Stimulated activated naive B cell treated with anti-CD40 and anti-IgM and Interleukin-4, amounts not matched to agents 10 μg/mL and 1 μg/mL and 100 μg/mL, for 72 hours (primary cell): ENCODE data around the gene CEP85.
A peak's percentile ranks its signal among the peaks of the same experiment; 100 is the strongest.
"Not testable (repeated sequence)": the region's sequence is repeated elsewhere in the genome, so short reads cannot be mapped to it uniquely, and the experiment has no call there.

Source experiments
- ATAC-seq, 2 donors: fragments of 150-1000 bp; cut with Tn5 transposase; replicated peaks; 2 replicates each; pipeline ENCODE4 v1.10.0; 2021; ENCODE audit warnings: moderate library complexity in 1 of 2
- DNase-seq: peaks from one replicate; pipeline ENCODE4 v3.0.0; 2021
- H3K27ac Mint-ChIP-seq: one replicate; pipeline ENCODE4 v1.8.0; 2022; ENCODE audit warnings: mild to moderate bottlenecking, mixed read lengths
- H3K27me3 Mint-ChIP-seq, 2 donors: one replicate each; pipeline ENCODE4 v1.8.0; 2022; ENCODE audit warnings: mixed read lengths in 2 of 2
- H3K36me3 Mint-ChIP-seq, 2 donors: one replicate each; pipeline ENCODE4 v1.8.0; 2022; ENCODE audit warnings: mixed read lengths in 2 of 2, mild to moderate bottlenecking in 1 of 2
- H3K4me1 Mint-ChIP-seq, 2 donors: one replicate each; pipeline ENCODE4 v1.8.0; 2022; ENCODE audit warnings: mixed read lengths in 2 of 2, mild to moderate bottlenecking in 1 of 2
- H3K4me3 Mint-ChIP-seq, 2 donors: one replicate each; pipeline ENCODE4 v1.8.0; 2022; ENCODE audit warnings: mild to moderate bottlenecking in 2 of 2, mixed read lengths in 2 of 2, moderate library complexity in 1 of 2
- H3K9me3 Mint-ChIP-seq, 2 donors: one replicate each; pipeline ENCODE4 v1.8.0; 2022; ENCODE audit warnings: mixed read lengths in 2 of 2, mild to moderate bottlenecking in 1 of 2

CEP85 gene

GRCh38 chr1:26297057-26297790 lies 63.2 kb downstream of the CEP85 start:
- H3K4me3 Mint-ChIP-seq = no peak overlapping the region
- H3K27ac Mint-ChIP-seq = peak overlapping the region; percentile 31
- no peaks in the 10 kb centered on the region for H3K27me3 Mint-ChIP-seq
- H3K36me3 Mint-ChIP-seq = peaks cover 24 to 32% of the 10 kb centered on the region in 2 donors
- peaks cover 36 to 45% of the 10 kb centered on the region in 2 donors for H3K4me1 Mint-ChIP-seq
- DNase-seq = no peak
- ATAC-seq = no peak
- H3K9me3 Mint-ChIP-seq = no peaks in the 10 kb centered on the region

GRCh38 chr1:26297791-26298124 lies 63.8 kb downstream of the CEP85 start:
- Mint-ChIP-seq H3K36me3 (peaks cover 23 to 28% of the 10 kb centered on the region in 2 donors), H3K4me1 (peaks cover 35 to 40% of the 10 kb centered on the region in 2 donors), H3K27ac (no peak overlapping the region), H3K27me3 (no peaks in the 10 kb centered on the region), H3K4me3 (no peak overlapping the region), H3K9me3 (no peaks in the 10 kb centered on the region)
- DNase-seq (no peak), ATAC-seq (no peak)

DNA sequence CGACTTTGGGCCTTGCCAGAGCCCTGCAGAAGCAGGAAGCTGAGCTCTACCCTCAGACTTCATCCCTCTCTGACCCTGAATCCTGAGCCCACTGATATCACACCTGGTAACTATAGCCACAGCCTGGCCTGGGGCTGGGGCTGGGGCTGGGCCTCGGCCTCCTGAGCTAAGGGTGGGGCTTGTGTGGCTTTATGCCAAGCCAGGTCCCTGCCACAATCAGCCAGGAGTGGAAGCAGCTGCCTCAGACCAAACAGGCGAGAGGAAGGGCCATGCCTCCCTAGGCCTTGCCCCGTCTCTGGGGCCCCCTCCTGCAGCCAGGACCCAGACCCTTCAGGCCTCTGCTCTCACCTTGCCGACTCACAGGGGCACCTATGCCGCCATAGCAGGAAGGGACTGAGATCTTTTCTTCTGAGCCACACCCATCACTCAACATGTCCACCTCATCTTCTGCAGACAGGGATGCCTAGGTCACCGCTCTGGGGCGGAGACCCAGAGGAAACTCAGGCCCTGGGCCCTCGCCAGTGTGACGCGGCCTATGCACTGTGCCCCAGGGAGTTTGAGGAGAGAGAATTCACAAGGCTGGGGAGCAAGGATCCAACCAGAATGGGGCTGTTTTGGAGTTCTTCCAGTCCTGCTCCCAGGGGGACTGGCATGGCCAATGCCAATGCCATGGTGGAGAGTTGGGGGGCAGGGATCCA lies 66.7 kb downstream of the CEP85 start:
- Mint-ChIP-seq H3K27ac (peak overlapping the region; percentile 67), H3K4me1 (peaks cover 29 to 34% of the 10 kb centered on the region in 2 donors), H3K27me3 (no peaks in the 10 kb centered on the region), H3K9me3 (no peaks in the 10 kb centered on the region), H3K4me3 (no peak overlapping the region), H3K36me3 (peaks cover 18 to 20% of the 10 kb centered on the region in 2 donors)
- DNase-seq = no peak
- no peak for ATAC-seq

- H3K36me3 Mint-ChIP-seq = peaks cover 10 to 13% of the 10 kb centered on the region in 2 donors
- no peak overlapping the region for H3K4me3 Mint-ChIP-seq
- DNase-seq = no peak
- peaks cover 36 to 51% of the 10 kb centered on the region in 2 donors for H3K4me1 Mint-ChIP-seq
- no peak for ATAC-seq
- no peak overlapping the region for H3K27ac Mint-ChIP-seq
- no peaks in the 10 kb centered on the region for H3K9me3 Mint-ChIP-seq
- no peaks in the 10 kb centered on the region for H3K27me3 Mint-ChIP-seq
Measured at GRCh38 chr1:26302733-26303405, 68.9 kb downstream of the CEP85 start.

DNA sequence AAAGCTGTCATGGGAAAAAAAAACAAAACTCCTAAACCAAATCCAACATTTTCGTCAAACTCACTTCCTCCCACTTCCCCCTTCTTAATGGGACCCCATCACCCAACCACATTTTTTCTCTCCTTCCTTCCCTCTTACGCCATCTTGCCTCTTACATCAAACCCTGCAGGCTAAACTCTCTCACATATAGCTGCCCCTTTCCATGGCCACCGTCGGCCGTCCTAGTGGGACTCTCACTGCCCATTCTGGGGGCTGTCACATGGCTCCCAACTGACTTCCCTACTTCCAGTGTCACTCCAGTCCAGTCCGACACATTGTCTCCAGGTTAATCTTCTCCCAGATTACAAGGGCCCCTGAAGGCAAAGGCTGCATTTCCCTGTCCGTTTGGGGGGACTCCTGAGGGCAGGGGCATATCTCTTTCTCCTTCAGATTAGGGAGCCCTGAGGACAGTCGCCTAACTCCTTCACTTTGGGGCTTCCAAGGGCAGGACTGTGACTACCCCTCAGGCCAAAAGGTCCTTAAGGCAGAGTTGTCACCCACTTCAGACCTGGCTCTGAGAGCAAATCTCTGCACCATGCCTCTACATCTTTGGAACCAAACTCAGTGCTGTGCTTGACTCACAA lies 71.8 kb downstream of the CEP85 start:
- H3K9me3 Mint-ChIP-seq = no peaks in the 10 kb centered on the region
- peak overlapping the region; percentile 99 for H3K27ac Mint-ChIP-seq
- ATAC-seq = peak in 1 of 2 donors; percentile 1
- peaks cover 4% of the 10 kb centered on the region in 2 donors for H3K36me3 Mint-ChIP-seq
- H3K4me3 Mint-ChIP-seq = peak overlapping the region; percentile 95 to 100
- no peaks in the 10 kb centered on the region for H3K27me3 Mint-ChIP-seq
- peaks cover 23 to 36% of the 10 kb centered on the region in 2 donors for H3K4me1 Mint-ChIP-seq
- DNase-seq = no peak

DNA sequence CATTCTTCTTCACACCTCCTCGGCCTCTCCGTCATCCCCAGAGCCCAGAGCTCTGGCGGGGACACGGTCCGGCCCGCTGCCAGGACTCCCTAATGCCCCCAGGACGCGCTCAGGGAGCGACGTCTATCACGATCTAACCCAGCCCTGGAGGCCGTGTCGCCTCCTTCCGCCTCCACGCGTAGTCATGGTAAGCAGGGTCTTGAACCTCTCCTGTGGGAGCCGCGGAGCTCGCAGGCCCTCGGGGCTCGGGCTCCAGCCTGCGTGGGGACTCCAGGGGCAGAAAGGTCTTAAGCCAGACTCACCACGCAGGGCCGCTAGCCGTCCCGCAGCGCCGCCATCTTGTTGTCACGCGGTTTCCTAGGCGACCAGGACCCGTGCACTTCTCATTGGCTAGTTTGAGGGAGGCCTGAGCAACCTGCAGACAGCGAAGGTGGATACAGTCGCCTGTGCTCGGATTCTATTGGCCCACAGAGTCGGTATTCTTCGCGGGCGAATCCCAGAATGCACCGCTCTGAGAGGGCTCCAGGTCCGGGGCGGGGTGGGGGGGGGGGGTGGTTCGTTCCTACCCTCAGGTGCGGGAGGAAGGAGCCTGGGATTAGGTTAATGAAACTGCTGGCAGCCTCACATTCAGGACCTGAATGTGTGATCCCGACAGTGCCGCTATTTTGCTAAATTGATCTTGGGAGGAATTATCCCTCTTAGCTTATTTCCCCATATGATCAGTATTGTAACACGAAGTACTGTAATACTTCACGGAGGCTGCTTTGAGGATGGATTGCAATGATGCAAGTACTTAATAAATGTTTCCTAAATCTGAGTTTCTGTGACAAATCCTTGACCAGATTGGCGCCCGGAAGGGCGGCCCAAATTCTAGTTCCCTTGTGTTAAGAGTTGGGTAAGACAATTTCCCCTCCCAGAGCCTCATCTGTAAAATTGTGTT lies 72.6 kb downstream of the CEP85 start, which contains the start of gene UBXN11:
TSS of gene UBXN11 (minus strand) at position 347 of the 940 bp plus-strand sequence. CDS start 3,753 bp downstream, outside the sequence.
- peak; percentile 91 for DNase-seq
- no peaks in the 10 kb centered on the region for H3K27me3 Mint-ChIP-seq
- peak within 1 kb of the TSS; percentile 95 to 100 for H3K4me3 Mint-ChIP-seq
- H3K36me3 Mint-ChIP-seq = no peaks in the 10 kb centered on the region
- peaks cover 20 to 29% of the 10 kb centered on the region in 2 donors for H3K4me1 Mint-ChIP-seq
- H3K9me3 Mint-ChIP-seq = no peaks in the 10 kb centered on the region
- peak within 1 kb of the TSS; percentile 99 for H3K27ac Mint-ChIP-seq
- peak; percentile 100 for ATAC-seq

- Mint-ChIP-seq H3K27me3 (no peaks in the 10 kb centered on the region), H3K27ac (peak overlapping the region; percentile 81), H3K36me3 (no peaks in the 10 kb centered on the region), H3K9me3 (no peaks in the 10 kb centered on the region), H3K4me3 (peak overlapping the region; percentile 64 to 100), H3K4me1 (peaks cover 26 to 37% of the 10 kb centered on the region in 2 donors)
- DNase-seq (no peak), ATAC-seq (no peak)
Measured at GRCh38 chr1:26307363-26307781, 73.4 kb downstream of the CEP85 start.

DNA sequence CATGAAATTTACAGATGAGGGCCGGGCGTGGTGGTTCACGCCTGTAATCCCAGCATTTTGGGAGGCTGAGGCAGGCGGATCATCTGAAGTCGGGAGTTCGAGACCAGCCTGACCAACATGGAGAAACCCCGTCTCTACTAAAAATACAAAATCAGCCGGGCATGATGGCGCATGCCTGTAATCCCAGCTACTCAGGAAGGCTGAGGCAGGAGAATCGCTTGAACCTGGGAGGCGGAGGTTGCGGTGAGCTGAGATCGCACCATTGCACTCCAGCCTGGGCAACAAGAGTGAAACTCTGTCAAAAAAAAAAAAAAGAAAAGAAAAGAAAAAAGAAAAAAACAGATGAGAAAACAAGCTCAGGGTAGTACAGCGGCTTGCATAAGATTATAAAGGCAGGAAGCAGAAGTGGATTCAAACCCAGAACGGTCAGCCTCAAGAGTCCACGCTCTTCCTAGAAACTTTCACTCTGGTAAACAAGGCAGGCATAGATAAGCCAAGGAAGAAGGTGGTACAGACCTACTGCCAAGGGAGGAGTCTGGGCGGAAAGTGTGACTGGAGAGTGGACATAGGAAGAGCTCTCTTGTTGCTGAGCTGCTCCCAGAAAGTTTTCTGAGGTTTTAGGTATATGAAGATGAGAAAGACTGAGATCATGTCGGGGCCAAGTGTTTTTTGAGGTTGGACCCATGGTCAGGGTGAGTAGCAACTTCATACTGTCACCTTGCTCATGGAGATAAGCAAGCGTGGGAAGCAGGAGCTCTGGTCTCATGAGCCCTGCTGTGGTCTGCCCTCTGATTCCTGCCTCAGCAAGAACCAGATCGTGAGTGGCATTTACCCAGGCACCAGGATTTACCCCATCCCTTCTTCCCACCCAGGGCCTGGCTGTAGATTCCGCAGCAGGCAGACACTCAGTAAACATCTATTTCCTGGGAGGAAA lies 74.2 kb downstream of the CEP85 start:
- Mint-ChIP-seq H3K27ac (peak overlapping the region; percentile 81), H3K4me1 (peaks cover 28 to 41% of the 10 kb centered on the region in 2 donors)
- not testable (repeated sequence) for H3K36me3 Mint-ChIP-seq, H3K9me3 Mint-ChIP-seq, H3K4me3 Mint-ChIP-seq, ATAC-seq, DNase-seq, H3K27me3 Mint-ChIP-seq

- peak overlapping the region; percentile 85 for H3K27ac Mint-ChIP-seq
- peaks cover 48 to 76% of the 10 kb centered on the region in 2 donors for H3K4me1 Mint-ChIP-seq
- peaks cover 15 to 17% of the 10 kb centered on the region in 2 donors for H3K36me3 Mint-ChIP-seq
- no peak for ATAC-seq
- H3K9me3 Mint-ChIP-seq = peaks cover 0 to 3% of the 10 kb centered on the region in 2 donors
- peak overlapping the region; percentile 72 to 76 for H3K4me3 Mint-ChIP-seq
- DNase-seq = no peak
- H3K27me3 Mint-ChIP-seq = no peaks in the 10 kb centered on the region
Measured at GRCh38 chr1:26314501-26314900, 80.5 kb downstream of the CEP85 start.

- H3K27ac Mint-ChIP-seq = peak overlapping the region; percentile 85
- H3K27me3 Mint-ChIP-seq = no peaks in the 10 kb centered on the region
- H3K36me3 Mint-ChIP-seq = peaks cover 26 to 29% of the 10 kb centered on the region in 2 donors
- H3K9me3 Mint-ChIP-seq = peaks cover 0 to 3% of the 10 kb centered on the region in 2 donors
- ATAC-seq = no peak
- peaks cover 56 to 93% of the 10 kb centered on the region in 2 donors for H3K4me1 Mint-ChIP-seq
- H3K4me3 Mint-ChIP-seq = peak overlapping the region; percentile 72 to 98
- no peak for DNase-seq
Measured at GRCh38 chr1:26315874-26316850, 82.2 kb downstream of the CEP85 start.

DNA sequence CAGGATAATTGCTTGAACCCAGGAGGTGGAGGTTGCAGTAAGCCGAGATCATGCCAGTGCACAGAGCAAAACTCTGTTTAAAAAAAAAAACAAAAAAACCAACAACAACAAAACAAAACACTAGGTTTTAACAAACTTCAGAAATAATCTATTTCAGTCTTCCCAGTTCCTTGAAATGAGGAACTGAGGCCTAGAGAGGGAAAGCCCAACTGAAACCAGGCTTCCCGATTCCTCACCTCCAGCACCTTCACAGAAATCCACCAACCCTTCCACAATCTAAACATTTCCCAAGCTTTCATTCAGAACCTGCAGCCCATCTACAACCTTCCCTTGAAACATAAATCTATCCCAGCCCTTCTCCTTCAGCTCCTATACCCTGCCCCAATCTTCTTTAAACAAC lies 83.1 kb downstream of the CEP85 start:
- Mint-ChIP-seq H3K27ac (peak overlapping the region; percentile 98), H3K36me3 (peaks cover 33 to 34% of the 10 kb centered on the region in 2 donors), H3K9me3 (peaks cover 0 to 3% of the 10 kb centered on the region in 2 donors), H3K4me3 (peak overlapping the region; percentile 97 to 98), H3K27me3 (no peaks in the 10 kb centered on the region), H3K4me1 (peaks cover 59 to 95% of the 10 kb centered on the region in 2 donors)
- ATAC-seq = no peak
- DNase-seq = no peak
